IPS-18a (cell line): Measurements from ENCODE around the gene DNAJA2.

Experiments
- H3K27ac ChIP-seq: one replicate; pipeline ENCODE4 v1.5.1; 2013; ENCODE audit warnings: low read length
- H3K27me3 ChIP-seq: one replicate; pipeline ENCODE4 v1.6.1; 2013; ENCODE audit warnings: mild to moderate bottlenecking, low read length; ENCODE audit not compliant: control insufficient read depth, insufficient read depth
- H3K36me3 ChIP-seq: one replicate; pipeline ENCODE4 v1.6.1; 2013; ENCODE audit warnings: low read depth, low read length; ENCODE audit not compliant: control insufficient read depth
- H3K4me1 ChIP-seq: one replicate; pipeline ENCODE4 v1.6.1; 2013; ENCODE audit warnings: low read depth, low read length; ENCODE audit not compliant: control insufficient read depth
- H3K4me3 ChIP-seq: one replicate; pipeline ENCODE4 v1.5.1; 2013; ENCODE audit warnings: low read length
- H3K9ac ChIP-seq: one replicate; pipeline ENCODE4 v1.6.1; 2013; ENCODE audit warnings: mild to moderate bottlenecking, low read length, moderate library complexity
- H3K9me3 ChIP-seq: one replicate; pipeline ENCODE4 v1.6.1; 2013; ENCODE audit warnings: low read depth, low read length; ENCODE audit not compliant: control insufficient read depth

DNAJA2 gene

DNA sequence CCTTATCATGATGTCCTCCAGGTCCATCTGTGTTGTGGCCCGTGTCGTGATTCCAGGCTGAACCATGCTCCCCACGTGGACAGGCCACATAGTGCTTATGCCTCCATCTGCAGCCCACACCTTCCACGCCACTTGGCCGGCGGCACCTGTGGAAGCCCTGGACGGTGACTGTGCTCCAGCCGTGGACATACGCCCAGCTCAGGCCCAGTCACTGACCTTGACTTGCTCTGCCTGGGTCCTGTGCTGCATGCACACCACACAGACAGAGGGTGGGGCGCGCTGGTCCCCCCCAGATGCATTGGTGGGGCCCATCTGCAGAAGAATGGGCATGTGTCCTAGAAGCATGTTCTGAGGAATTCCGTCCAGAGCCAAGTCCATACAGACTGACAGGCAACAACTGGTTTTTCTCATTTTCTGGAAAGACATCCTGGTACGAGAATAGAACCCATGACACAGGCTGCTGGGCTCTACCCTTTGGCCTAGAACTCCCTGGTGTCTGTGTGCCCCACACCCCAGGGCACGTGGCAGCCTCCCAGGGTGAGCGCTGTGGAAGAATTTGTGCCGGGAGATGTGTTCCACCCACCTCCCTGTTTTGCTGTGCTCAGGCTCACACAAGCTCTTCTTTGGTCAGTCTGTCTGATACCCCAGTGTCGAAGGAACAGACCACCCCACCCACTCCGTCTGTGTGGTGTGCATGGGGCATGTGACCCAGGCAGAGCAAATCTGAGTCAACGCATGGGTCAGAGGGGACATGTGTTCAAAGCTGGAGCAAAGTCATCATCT lies 49.8 kb downstream of the DNAJA2 start:
- no peak overlapping the region for H3K27ac ChIP-seq
- H3K36me3 ChIP-seq, result peaks cover 73% of the 10 kb centered on the region
- no peaks in the 10 kb centered on the region for H3K9me3 ChIP-seq
- no peak overlapping the region for H3K4me3 ChIP-seq
- no peaks in the 10 kb centered on the region for H3K27me3 ChIP-seq
- no peaks in the 10 kb centered on the region for H3K4me1 ChIP-seq
- no peak overlapping the region for H3K9ac ChIP-seq

DNA sequence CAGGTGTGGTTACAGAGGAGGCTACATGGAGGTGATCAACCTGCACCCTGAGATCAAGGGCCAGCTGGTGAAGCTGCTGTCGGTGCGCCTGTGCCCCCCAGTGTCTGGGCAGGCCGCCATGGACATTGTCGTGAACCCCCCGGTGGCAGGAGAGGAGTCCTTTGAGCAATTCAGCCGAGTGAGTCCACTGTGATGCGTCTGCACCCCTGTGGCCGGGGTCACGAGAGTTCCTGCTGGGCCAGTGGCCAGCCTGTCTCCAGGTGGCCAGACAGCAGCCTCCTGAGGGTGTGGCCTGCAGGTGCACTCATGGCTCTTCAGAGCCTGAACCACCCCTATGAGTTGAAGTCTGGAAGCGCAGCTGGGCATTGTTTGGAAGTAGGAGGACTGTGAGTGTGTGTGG lies 51.2 kb downstream of the DNAJA2 start:
- Histone ChIP-seq H3K36me3 (peaks cover 74% of the 10 kb centered on the region), H3K27me3 (no peaks in the 10 kb centered on the region), H3K4me1 (no peaks in the 10 kb centered on the region), H3K9me3 (no peaks in the 10 kb centered on the region), H3K4me3 (no peak overlapping the region), H3K27ac (no peak overlapping the region), H3K9ac (no peak overlapping the region)

DNA sequence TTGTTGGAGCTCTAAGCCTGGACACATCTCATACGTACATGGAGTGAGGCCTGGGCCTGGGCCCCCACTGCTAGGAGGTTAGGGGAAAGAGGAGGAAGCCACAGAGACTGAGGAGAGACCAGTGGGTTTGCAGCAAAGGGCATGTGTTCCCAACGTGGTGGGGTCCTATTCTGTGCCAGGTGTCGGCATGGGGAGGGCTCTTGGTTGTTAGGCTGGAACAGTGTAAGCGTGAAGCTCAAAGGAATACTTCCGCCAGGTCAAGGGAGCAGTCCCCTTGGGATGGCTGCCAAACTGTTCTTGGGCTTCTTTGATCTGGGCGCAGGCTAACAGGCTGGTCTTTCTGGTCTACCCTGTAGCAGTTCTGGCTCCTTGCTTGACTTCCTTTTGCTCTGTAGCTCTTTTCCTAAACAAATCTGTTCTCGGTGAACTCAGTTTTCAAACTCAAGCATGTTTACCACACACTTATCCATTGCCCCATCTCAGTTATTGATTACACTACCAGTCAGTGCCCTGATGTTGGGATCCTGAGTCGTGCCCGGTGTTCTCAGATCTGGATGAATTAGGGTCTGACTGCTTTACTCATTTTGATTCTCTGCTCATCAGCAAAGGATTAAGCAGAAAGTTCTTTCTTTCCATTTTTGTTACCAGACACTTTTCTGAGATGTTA lies 52.9 kb downstream of the DNAJA2 start:
- no peaks in the 10 kb centered on the region for H3K4me1 ChIP-seq
- no peak overlapping the region for H3K4me3 ChIP-seq
- peaks cover 68% of the 10 kb centered on the region for H3K36me3 ChIP-seq
- no peak overlapping the region for H3K9ac ChIP-seq
- H3K27me3 ChIP-seq, result no peaks in the 10 kb centered on the region
- no peaks in the 10 kb centered on the region for H3K9me3 ChIP-seq
- no peak overlapping the region for H3K27ac ChIP-seq

- H3K4me3 ChIP-seq, result no peak overlapping the region
- H3K27me3 ChIP-seq, result no peaks in the 10 kb centered on the region
- no peaks in the 10 kb centered on the region for H3K9me3 ChIP-seq
- peaks cover 67% of the 10 kb centered on the region for H3K36me3 ChIP-seq
- H3K9ac ChIP-seq, result no peak overlapping the region
- H3K27ac ChIP-seq, result no peak overlapping the region
- no peaks in the 10 kb centered on the region for H3K4me1 ChIP-seq
Measured at GRCh38 chr16:46918905-46919792, 54.3 kb downstream of the DNAJA2 start.

DNA sequence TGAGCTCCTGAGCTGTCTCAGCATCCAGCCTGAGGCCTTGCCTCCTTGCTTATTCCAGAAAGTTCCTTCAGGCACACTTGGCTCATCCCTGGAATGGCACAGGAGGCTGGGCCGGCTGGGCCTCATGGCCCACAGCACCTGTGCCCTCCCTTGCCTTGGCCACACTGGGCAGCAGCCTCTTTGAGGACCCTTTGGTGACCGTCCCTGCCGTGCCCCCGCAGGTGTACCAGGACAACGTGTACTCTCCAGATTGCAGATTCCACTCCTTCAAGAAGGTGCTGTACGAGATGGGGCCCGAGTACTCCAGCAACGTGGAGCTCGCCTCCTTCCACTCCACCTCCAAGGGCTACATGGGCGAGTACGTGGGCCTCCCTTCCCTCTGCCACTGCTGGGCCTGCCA lies 55.1 kb downstream of the DNAJA2 start:
- peaks cover 64% of the 10 kb centered on the region for H3K36me3 ChIP-seq
- no peaks in the 10 kb centered on the region for H3K9me3 ChIP-seq
- H3K4me3 ChIP-seq, result no peak overlapping the region
- no peaks in the 10 kb centered on the region for H3K4me1 ChIP-seq
- no peak overlapping the region for H3K27ac ChIP-seq
- H3K27me3 ChIP-seq, result no peaks in the 10 kb centered on the region
- H3K9ac ChIP-seq, result no peak overlapping the region

- H3K9ac ChIP-seq, result no peak overlapping the region
- H3K4me3 ChIP-seq, result no peak overlapping the region
- H3K9me3 ChIP-seq, result no peaks in the 10 kb centered on the region
- no peaks in the 10 kb centered on the region for H3K4me1 ChIP-seq
- no peak overlapping the region for H3K27ac ChIP-seq
- H3K36me3 ChIP-seq, result peaks cover 67% of the 10 kb centered on the region
- H3K27me3 ChIP-seq, result no peaks in the 10 kb centered on the region
Measured at GRCh38 chr16:46916980-46917379, 56.5 kb downstream of the DNAJA2 start.

- no peaks in the 10 kb centered on the region for H3K27me3 ChIP-seq
- peaks cover 74% of the 10 kb centered on the region for H3K36me3 ChIP-seq
- no peaks in the 10 kb centered on the region for H3K9me3 ChIP-seq
- no peak overlapping the region for H3K9ac ChIP-seq
- no peaks in the 10 kb centered on the region for H3K4me1 ChIP-seq
- H3K27ac ChIP-seq, result no peak overlapping the region
- no peak overlapping the region for H3K4me3 ChIP-seq
Measured at GRCh38 chr16:46915483-46916025, 57.9 kb downstream of the DNAJA2 start.

- Histone ChIP-seq H3K4me3 (no peak overlapping the region), H3K9me3 (no peaks in the 10 kb centered on the region), H3K9ac (no peak overlapping the region), H3K27ac (no peak overlapping the region), H3K27me3 (no peaks in the 10 kb centered on the region), H3K36me3 (peaks cover 70% of the 10 kb centered on the region), H3K4me1 (no peaks in the 10 kb centered on the region)
Measured at GRCh38 chr16:46914556-46915201, 58.8 kb downstream of the DNAJA2 start.

GRCh38 chr16:46911650-46912049 lies 61.8 kb downstream of the DNAJA2 start:
- H3K9ac ChIP-seq, result no peak overlapping the region
- H3K27ac ChIP-seq, result no peak overlapping the region
- H3K36me3 ChIP-seq, result peaks cover 56% of the 10 kb centered on the region
- H3K4me3 ChIP-seq, result no peak overlapping the region
- no peaks in the 10 kb centered on the region for H3K4me1 ChIP-seq
- H3K9me3 ChIP-seq, result no peaks in the 10 kb centered on the region
- H3K27me3 ChIP-seq, result no peaks in the 10 kb centered on the region

DNA sequence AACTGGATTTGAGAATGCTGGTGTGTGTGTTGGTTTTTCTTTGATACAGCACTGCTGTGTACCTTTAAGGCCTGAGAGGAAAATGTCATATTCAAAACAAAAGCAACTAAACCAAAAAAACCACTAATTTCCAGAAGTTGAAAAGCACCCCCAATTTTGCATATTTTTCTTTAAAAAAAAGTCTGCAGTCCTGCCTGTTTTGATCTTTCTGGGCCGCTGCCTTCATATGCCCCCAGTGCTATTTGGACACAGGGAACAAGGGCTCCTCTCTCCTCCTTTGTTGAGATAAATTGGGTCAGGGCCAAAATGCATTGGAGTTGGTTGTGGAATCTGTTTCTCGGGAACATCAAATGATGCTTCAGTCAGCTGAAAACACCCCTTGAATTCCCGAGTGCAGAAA lies 62.4 kb downstream of the DNAJA2 start:
- H3K36me3 ChIP-seq, result peaks cover 59% of the 10 kb centered on the region

More for the DNA sequence above, 62.4 kb downstream of the DNAJA2 start:
- Histone ChIP-seq H3K4me1 (no peaks in the 10 kb centered on the region), H3K9ac (no peak overlapping the region), H3K9me3 (no peaks in the 10 kb centered on the region), H3K4me3 (no peak overlapping the region), H3K27ac (no peak overlapping the region), H3K27me3 (no peaks in the 10 kb centered on the region)
